GM19455 (cell line): ENCODE data around the gene MR1.
"Not testable (repeated sequence)": the region's sequence is repeated elsewhere in the genome, so short reads cannot be mapped to it uniquely, and the experiment has no call there.

Experiments used
- ATAC-seq: cut with Tn5 transposase; IDR thresholded peaks from one replicate; pipeline ENCODE4 v1.9.1; 2021; ENCODE audit not compliant: unreplicated experiment

The MR1 gene

DNA sequence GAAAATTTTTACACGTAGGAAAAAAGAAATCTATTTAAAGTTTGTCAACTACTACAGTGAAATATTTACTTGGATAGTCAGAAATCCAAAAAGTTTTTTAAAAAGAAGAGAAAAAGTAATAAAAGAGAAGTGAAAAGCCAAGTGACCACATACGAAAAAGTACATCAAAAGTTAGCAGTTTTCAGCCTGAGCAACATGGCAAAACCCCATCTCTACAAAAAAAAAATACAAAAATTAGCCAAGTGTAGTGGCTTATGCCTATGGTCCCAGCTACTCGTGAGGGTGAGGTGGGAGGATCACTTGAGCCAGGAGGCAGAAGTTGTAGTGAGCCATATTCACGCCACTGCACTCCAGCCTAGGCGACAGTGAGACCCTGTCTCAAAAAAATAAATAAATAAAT is 5.2 kb upstream of the MR1 start:
- ATAC-seq, result no peak

DNA sequence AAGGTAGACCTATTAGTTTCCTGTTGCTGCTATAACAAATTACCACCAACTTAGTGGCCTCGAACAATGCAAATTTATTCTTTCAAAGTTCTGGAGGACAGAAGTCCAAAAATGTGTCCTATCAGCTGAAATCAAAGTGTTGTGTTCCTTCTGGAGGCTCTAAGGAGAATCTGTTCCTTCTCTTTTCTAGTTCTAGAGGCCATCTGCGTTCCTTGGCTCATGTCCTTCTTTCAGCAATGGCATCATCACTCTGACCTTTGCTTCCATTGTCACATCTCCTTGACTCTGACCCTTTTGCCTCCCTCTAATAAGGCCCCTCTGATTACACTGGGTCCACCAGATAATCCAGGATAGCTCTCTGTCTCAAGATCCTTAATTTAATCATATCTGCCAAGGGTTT is 1.2 kb upstream of the MR1 start:
- no peak for ATAC-seq

DNA sequence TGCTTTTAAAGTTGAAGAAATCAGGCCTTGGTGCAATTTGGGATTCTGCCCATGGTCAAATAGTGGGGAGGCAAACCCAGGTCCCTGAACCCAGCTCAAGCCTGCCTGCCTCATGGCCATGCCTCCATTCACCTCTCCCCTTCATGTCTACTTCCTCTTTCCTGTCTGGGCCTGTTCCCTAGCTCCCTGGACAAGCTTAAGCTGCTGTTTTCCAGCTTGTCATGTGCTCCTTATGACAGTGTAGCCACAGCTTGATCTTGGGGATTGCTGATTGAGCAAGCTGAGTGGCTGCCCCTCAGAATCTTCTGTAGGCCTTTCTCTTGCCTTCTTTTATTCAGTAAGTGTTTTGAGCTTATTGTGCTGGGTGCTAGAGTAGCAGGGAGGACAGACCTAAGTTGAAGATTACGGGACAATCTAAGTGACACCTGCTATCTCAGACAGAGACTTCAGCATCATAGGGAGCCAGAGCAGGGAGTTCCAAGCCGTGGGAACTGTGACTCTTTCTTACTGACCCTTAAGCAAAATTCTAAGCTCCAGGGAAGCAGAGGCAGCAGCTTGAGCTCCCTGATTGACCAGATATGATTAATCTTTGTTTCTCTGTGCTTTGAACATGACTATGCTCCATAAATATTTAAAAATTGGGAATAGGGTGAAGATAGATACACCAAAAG is 520 bp upstream of the MR1 start:
- ATAC-seq, result peak; percentile 32

DNA sequence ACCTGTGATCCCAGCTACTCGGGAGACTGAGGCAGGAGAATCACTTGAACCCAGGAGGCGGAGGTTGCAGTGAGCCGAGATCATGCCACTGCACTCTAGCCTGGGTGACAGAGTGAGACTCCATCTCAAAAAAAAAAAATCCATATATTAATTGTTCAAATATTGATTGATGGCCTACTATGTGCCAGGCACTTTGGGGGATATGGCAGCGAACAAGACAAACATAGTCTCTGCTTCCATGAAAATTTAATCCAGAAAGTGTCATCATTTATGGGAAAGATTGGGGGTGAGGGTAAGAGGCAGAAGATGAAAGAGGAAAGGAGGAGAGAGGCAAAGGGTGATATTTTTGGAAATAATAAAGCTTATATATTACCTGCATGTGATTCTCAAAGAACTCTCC is 1.4 kb downstream of the MR1 start:
- not testable (repeated sequence) for ATAC-seq

DNA sequence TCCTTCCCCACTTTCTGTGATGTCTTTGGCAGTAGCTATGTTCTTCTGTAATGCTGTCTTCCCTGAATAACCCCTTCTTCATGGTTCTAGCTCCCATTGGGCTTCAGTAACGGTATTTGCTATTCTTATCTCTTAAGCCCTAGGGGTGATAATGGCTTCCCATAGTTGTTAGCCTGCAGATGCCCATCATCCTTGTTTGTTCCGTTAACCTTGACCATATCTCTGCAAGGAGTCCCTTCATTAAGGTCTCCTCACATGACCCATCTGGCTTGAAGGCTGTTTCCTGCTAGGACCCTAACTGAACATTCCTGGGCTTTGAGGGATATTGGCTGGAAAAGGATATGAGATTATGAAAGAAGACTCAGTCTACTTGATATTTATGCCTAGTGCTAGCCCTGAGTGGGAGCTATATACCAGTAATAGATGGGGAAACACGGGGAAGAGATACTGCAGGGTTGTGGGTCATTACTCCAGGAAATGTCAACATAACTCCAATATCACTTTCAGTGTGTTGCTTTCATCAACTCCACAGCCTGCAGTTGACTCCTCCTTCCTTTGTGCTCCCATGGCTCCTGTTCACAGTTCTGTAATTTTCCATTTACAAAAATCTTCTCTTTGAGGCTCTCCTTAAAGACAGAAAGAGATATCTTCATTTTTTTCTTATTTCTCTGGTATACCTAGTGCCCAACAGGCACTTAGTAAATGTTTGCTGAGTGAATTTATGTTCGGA is 2.5 kb downstream of the MR1 start:
- no peak for ATAC-seq

DNA sequence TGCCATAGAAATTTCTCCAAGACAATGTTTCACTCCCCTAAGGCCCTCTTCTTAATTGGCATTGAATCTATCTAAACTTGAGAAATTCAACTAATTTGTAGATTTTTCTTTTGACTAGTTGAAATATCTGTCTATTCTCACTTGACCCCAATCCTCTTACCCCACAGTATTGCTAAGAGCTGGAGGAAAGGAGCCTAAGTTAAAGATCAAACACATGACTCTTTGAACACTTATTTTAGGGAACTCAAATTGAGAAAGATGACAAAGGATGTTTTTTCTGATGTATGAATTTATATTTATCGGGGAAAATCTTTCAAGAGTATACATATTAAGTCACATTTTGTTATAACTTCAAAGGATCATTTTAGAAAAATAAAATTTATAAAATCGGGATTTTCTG is 3.6 kb downstream of the MR1 start:
- no peak for ATAC-seq

DNA sequence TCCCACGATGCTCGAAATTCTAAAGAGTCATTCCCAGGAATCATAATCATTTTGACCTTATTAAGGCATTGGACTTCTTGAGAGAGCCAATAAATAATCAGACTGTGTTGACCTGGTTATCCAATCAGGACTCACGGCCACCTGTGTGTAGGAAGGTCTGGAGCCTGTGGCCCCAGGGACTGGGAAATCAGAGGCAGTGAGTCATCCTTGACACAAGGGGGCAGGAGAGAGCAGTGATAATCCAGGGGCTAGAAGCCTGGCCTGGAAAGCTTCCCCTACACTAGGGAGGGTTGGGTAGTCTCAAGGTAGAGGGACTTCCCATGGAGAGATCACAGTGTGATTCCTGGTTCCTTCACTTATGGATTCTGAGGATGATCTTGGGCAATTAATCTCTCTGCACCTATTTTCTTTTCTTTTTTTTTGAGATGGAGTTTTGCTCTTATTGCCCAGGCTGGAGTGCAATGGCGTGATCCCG is 4.7 kb downstream of the MR1 start:
- ATAC-seq, result peak; percentile 43

DNA sequence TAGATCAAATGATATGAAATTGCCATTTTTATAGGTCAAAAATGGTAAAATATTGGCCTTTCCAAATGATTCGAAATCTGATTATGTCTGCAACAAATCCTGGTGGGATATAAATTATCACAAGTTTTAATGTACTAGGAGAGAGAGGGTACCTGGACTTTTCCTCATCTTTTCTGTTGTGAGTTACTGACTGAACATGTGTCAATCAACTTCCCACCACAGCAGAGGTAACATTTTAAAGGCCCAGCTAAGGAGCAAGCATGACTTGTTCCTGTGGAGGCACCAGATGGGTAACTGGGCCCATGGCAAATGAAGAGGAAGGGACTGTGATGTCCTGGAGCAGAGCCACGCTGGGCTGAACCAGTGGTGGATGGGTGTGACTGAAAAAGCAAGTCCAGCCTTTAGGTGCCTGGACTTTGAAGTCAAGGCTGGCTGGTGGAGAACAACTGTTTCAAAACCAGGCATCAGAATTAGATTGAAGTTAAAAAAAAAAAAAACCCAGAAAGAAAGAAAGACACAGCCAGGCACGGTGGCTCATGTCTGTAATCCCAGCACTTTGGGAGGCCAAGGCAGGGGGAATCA is 6.6 kb downstream of the MR1 start:
- no peak for ATAC-seq

DNA sequence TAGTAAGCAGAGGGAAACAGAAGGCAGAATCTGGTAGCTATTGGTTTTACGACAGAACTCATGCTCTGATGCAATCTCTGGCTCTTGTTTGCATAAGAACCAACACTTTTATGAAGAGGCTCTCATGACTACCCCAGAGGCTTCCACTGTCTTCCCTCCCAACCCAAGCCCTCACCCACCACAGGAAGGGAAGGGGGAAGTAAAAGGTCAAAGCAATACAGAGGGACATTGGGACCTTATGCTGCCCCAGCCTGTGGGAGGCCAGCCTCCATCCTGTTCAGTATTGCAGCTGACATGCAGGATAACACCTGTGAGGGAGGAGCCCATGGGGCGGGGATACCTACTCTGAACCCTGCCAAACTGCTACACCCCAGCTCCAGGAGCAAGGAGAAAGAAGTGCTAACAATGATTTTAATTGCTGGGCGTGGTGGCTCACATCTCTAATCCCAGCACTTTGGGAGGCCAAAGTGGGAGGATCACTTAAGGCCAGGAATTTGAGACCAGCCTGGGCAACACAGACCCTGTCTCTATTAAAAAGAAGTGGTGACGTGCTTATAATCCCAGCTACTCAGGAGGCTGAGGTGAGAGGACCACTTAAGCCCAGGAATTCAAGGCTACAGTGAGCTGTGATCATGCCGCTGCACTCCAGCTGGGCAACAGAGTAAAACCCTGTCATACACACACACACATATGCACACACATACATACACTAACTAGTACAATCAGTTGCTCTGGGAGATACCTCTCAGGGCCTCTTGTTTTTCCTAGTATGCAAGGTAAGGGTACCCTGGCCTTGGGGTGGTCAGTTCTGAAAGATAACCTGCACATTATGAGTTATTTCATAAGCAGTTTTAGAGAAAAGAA is 9.5 kb downstream of the MR1 start:
- ATAC-seq, result no peak

DNA sequence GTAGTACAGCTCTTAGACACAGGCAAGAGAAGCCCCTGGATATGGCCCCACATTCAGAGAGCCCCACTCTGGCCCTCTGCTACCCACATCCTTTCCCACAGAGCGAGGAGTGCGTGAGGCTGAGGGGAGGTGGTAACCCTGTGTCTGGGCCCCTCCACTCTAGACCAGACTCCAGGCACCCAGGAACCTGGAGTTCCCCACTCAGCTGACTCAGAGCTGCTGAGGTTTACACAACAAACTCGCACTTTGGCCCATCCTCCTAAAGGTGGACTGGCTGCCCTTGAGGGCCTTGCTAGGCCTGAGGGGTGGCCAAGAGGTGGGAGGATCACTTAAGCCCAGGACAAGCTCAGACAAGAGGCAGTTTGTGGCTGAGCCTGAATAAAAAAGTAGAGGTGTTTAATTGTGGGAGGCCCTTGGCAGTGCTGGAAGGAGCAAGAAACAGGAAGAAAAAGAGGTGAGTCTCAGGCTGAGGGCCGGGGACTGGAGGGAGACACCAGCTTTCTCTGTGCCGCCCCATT is 10.7 kb downstream of the MR1 start:
- ATAC-seq, result no peak

DNA sequence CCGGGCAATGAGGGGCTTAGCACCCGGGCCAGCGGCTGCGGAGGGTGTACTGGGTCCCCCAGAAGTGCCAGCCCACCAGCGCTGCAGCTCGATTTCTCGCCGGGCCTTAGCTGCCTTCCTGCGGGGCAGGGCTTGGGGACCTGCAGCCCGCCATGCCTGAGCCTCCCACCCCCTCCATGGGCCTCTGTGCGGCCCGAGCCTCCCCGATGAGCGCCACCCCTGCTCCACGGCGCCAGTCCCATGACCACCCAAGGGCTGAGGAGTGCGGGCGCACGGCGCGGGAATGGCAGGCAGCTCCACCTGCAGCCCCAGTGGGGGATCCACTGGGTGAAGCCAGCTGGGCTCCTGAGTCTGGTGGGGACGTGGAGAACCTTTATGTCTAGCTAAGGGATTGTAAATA is 12.2 kb downstream of the MR1 start:
- ATAC-seq, result not testable (repeated sequence)

DNA sequence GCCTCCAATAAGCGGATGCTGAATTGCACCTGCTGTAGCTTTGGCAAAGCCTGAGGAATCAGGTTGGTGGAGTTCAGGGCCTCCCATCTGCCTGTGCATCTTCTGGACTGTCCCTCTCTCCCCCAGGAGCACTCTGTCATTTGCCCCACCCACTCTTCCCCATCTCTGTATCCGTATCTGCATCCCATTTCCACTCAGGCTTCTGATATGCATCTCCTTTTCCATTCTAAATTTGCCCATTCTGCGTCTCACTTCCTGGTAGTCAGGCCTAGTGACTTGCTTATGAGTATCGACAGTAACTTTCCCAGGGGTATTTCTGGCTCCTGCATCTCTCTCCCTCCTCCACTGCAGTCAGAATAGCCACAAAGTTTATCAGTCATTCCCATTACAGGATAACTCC is 15.6 kb downstream of the MR1 start:
- no peak for ATAC-seq

DNA sequence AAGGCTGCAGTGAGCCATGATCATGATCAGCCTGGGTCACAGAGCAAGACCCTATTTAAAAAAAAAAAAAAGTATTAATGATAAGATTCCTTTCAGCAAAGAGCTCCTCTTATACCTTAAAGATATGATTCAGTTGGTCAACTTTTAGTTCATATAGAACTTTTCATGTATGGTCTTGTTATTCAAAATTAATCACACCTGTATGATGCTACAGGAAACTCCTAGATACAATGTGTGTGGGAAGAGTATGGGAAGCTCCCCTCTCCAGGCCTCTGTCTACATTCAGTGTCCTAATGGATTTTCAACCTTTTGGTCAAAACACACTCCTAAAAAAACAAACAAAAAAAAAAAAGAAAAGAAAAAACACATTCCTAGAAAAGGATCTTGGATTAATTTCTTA is 17.1 kb downstream of the MR1 start:
- ATAC-seq, result no peak

DNA sequence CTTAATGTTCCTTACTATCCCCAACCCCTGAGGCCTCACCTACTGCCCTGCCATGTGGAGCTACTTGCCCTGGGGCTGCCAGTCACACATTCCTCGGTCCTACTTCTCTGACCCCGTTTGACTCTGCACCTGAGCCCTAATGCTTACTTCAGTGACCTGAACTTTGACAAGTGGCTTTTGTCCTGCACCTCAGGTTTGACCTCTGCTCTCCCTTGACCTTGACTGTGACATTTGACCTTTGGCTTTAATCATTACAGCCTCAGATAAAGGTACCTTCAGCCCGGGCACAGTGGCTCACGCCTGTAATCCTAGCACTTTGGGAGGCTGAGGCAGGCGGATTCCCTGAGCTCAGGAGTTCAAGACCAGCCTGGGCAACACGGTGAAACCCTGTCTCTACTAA is 22.8 kb downstream of the MR1 start:
- no peak for ATAC-seq

DNA sequence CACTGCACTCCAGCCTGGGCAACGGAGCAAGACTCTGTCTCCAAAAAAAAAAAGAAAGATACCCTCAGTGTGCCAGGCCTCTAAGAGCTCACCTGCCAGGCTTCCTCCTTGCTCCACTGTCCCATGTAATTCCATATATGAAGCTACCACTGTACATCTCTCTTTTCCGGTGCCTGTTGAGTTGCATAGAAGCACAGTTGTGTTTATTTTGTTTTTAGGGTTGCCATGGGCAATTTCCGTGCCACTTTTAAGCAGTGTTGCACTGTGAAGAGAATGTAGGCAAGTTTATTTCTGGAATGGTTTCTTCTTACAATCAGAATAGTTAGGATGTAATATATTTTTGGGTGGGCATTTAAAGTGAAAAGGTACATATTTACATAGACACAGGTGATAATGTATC is 23.3 kb downstream of the MR1 start:
- ATAC-seq, result no peak

DNA sequence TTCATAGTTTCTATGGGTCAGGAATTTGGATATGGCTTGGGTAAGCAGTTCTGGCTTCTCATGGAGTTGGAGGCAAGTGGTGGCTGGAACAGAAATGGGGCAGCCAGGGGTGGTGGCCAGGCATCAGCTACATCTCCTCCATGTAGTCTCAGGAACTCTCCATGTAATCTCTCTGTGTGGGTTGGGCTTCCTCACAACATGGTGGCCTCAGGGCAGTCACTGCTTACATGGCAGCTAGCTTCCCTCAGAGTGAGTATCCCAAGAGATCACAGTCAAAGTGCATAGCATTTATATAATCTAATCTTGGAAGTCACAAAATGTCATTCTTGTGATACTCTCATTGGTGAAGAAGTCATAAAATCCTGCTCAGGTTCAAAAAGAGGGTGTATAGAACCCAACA is 25.7 kb downstream of the MR1 start:
- no peak for ATAC-seq

DNA sequence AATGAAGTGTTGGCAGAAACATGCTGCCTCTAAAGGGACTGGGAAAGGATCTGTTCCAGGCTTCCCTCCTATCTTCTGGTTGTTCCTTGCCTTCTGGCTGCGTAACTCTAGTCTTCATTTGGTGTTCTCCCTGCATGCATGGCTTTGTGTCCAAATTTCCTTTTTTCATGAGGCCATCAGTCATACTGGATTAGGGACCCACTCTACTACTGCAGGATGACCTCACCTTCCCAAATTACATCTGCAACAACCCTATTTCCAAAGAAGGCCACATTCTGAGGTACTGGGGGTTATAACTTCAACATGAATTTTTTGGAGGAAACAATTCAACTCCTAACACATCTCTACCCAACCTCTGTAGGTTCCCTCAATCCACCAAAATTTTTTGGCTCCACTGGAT is 26.3 kb downstream of the MR1 start:
- no peak for ATAC-seq

DNA sequence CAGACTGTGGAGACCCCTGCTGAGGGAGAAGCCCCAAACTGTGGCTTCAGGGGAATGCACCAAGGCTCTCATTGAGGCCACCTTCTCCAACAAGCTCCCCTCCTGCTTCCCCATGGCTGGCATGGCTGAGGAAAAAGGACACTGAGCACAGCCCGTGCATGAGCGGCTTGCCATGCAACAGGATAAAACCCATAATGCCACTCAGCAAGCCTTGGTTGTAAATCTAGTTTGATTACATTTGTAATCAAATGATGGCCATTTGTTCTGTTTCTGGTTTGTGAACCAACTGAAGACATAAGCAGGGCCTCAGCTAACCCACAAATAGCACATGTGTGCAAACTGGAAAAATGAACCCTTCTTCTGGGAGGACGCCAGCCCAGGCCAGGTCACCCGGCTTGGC is 27.2 kb downstream of the MR1 start:
- ATAC-seq, result not testable (repeated sequence)

DNA sequence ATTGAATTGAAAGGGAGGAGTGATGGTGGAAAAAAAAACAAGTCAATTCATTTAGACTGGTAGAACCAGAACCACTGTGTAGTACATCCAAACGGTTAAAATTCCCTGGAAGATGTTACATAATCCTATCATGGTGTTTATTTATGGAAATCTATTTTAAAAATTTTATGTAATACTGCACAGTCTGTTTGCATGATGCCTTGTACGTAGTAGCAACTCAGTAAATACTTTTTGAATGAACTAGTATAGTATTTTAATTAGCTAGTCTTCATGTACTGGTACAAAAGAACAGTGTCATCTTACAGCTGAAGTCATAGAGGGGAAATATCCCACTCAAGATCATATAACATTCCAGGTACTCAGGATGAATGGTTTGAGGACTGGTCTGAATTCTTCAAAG is 27.7 kb downstream of the MR1 start:
- ATAC-seq, result no peak

DNA sequence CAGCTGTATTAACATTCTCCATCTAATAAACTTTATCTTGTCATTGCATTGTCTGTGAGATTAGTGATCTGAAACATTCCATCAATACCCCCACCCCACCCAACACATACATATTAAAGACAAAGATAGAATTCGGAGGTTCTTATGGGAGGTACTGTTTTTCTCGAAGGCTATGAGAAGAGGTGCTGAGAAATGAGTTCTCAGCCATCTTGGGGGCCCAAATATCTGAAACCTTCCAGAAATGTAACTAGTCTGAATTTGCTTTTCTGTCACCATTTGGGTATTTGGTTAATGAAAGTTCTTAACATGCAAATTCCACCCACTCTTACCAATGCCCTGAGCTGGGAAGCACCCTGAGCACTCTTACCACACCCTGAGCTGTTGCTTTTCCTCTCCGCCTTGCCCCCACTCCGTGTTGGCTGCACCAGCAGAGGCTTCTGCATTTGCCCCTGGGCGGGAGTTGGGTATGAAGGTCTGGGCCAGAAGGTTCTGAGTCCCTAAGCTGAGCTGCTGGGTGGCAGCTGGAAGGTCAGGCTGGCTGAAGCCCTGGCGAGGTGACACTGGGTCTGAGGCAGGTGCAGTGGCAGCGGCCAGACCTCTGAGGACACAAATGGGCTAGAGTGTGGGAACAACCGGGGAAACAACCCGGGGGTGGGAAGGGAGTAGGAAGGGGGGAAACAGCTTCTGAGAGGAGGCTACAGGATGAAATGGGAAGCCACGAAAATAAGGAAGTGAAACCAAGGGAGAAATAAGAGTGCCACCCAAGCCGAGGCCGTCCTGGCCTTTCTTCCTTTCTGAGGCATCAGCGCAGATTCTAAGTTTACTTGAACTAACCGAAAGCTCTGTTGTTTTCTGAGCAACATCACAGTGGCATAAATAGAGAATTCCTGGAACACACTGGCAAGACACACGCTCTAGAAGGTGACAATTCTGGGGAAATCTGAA is 28.4 kb downstream of the MR1 start:
- peak; percentile 81 for ATAC-seq
